Upper lobe of left lung (tissue), 6 donors: ENCODE measurements around the gene AHDC1. TPM values are rescaled to one million over a fixed set of nuclear protein-coding genes. Genes with fewer than 3 reads are reported as not detected.
A peak's percentile ranks its signal among the peaks of the same experiment; 100 is the strongest.
"Not testable (repeated sequence)": the region's sequence is repeated elsewhere in the genome, so short reads cannot be mapped to it uniquely, and the experiment has no call there.

Source experiments
- ATAC-seq, 2 donors: fragments of 200-7000 bp; cut with Tn5 transposase; one replicate each; pipeline ENCODE4 v1.9.1; 2022; ENCODE audit warnings: mild to moderate bottlenecking in 2 of 2, moderate library complexity in 2 of 2; ENCODE audit not compliant: low FRiP score in 2 of 2
- DNase-seq, 2 donors: peaks; one replicate each; pipeline ENCODE4 v3.0.0-alpha.2; 2019 to 2020
- H3K27ac ChIP-seq, 4 donors: fragments of 200-600 bp; sonication (generic); one replicate each; pipeline ENCODE4 v1.5.1; 2016 to 2019
- H3K27me3 ChIP-seq, 4 donors: fragments of 200-600 bp; sonication (generic); one replicate each; pipeline ENCODE4 v1.5.1; 2017 to 2019
- H3K36me3 ChIP-seq, 4 donors: fragments of 200-600 bp; sonication (generic); one replicate each; pipeline ENCODE4 v1.5.1; 2016 to 2019
- H3K4me1 ChIP-seq, 4 donors: fragments of 200-600 bp; sonication (generic); one replicate each; pipeline ENCODE4 v1.5.1; 2018 to 2019
- H3K4me3 ChIP-seq, 4 donors: fragments of 200-600 bp; sonication (generic); one replicate each; pipeline ENCODE4 v1.5.1; 2017 to 2019; ENCODE audit warnings: mild to moderate bottlenecking in 2 of 4, moderate library complexity in 1 of 4
- H3K9me3 ChIP-seq, 4 donors: fragments of 200-600 bp; sonication (generic); one replicate each; pipeline ENCODE4 v1.5.1; 2018 to 2019
- EP300 ChIP-seq, 4 donors: sonication (generic); formaldehyde crosslinking; IDR thresholded peaks; one replicate each; pipeline ENCODE4 v1.5.1; 2017; ENCODE audit warnings: antibody characterized with exemption in 4 of 4, control low read depth in 2 of 4
- POLR2A ChIP-seq, 4 donors: fragments of 450-650 bp; IDR thresholded peaks; one replicate each; pipeline ENCODE4 v1.5.1; 2016 to 2017; ENCODE audit warnings: antibody characterized with exemption in 4 of 4, mild to moderate bottlenecking in 2 of 4
- POLR2AphosphoS5 ChIP-seq, 2 donors: sonication (generic); formaldehyde crosslinking; IDR thresholded peaks; one replicate each; pipeline ENCODE4 v1.5.1; 2017; ENCODE audit warnings: antibody characterized with exemption in 2 of 2
- WGBS, 2 donors: methylation state at CpG; one replicate each; pipeline ENCODE4 v1.1.5; 2017 to 2018; 5-methylcytosine and 5-hydroxymethylcytosine counted together
- total RNA-seq, 6 donors: library from RNA; depleted of rRNA in 4 of 6; stranded (reverse); fragments of >200 nt in 4 of 6; gene quantifications; one replicate each; pipeline versions ENCODE4 v1.1.0 to v1.2.1, GENCODE V29; 2016 to 2021
- TF ChIP-seq, protein P1 (sequence below), 6 experiments: fragments of 450-650 bp in 4 of 6; fragments of 200-600 bp in 2 of 6; sonication (generic) in 2 of 6; IDR thresholded peaks; one replicate each; pipeline ENCODE4 v1.5.1; 2016 to 2019; ENCODE audit warnings: antibody characterized with exemption in 6 of 6
- donor health status: DM: no; HTN: no; CAD: no; lungs with moderate emphysema.
- donor health status: DM: no; HTN: yes; CAD: no; lungs with severe emphysema.

AHDC1 gene
- total RNA-seq, 6 donors from 2014 or later, result 10.8 to 43.4 (median 26.2) TPM

DNA sequence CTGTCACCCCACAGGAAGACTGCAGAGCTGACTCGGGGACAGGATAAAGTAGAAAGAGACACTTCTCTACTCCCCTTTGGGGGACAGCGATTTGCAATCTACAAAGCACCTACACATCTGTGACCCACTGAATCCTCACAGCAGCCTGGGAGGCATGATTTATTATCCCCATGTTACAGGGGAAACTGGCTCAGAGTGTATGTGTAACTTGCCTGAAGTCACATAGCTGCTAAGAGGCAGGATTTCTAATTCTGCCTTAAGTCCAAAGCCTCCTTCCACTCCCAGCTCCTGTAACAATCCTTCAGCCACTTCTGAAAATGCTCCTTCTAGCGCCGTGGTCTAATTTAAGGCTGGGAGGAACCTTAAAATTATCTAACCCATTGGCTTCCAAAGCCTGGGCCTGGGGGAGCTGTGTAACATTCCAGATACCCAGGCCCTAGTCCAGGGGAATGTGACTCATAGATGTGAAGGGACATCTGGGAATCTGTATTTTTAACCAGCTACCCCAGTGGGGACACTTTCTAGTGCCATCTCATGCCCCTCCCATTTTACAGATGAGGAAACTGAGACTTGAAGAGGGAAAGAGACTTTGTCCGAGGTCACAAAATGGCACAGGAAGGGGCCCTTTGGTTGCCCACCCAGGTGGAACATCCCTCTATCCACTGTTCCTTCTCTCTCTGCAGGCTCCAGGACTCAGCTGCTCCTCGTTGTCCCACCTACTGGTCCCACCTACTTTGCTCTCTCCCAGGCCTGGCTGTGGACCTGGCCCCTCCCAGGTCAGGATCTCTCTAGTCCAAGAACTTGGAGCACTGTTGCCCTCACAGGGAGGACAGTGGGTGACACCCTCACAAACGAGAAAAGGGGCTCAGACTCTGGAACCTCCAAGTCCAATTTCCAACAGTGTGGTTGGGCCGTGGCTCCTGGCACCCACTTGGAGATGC is 48.9 kb downstream of the AHDC1 start:
- peak overlapping the region; percentile 52 to 85 (median 82) for H3K27ac ChIP-seq
- ATAC-seq, result peak in 1 of 2 donors; percentile 45
- 61 to 64% methylated on average over 7 to 8 of the region's 8 CpGs for WGBS, 2 donors
- no peak for TF ChIP-seq POLR2AphosphoS5 (IDR thresholded peaks at IDR 0.05)
- no peak for DNase-seq
- H3K9me3 ChIP-seq, result no peaks in the 10 kb centered on the region
- H3K4me3 ChIP-seq, result no peak overlapping the region
- no peaks in the 10 kb centered on the region for H3K27me3 ChIP-seq
- H3K4me1 ChIP-seq, result peaks cover 31 to 37% (median 35%) of the 10 kb centered on the region in 4 donors
- H3K36me3 ChIP-seq, result peaks cover 0 to 38% (median 27%) of the 10 kb centered on the region in 4 donors

DNA sequence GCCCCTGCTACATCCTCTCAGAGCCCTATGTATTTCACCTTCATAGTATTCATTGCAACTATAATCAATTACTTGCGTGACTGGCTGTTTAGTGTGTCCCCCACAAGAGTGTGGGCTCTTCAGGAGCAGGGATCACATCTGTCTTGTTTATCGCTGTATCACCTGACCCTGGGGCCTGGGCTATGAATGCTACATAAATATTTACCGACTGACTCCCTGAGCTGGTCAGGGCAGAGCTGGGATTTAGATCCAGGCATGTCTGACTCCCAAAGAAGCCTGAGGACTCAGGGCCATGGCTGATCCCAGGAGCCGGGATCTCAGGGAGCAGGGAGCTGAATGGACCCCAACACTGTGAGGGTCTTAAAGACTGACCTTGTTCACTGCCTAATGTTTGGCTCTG is 49.7 kb downstream of the AHDC1 start:
- TF ChIP-seq, protein P1, sequence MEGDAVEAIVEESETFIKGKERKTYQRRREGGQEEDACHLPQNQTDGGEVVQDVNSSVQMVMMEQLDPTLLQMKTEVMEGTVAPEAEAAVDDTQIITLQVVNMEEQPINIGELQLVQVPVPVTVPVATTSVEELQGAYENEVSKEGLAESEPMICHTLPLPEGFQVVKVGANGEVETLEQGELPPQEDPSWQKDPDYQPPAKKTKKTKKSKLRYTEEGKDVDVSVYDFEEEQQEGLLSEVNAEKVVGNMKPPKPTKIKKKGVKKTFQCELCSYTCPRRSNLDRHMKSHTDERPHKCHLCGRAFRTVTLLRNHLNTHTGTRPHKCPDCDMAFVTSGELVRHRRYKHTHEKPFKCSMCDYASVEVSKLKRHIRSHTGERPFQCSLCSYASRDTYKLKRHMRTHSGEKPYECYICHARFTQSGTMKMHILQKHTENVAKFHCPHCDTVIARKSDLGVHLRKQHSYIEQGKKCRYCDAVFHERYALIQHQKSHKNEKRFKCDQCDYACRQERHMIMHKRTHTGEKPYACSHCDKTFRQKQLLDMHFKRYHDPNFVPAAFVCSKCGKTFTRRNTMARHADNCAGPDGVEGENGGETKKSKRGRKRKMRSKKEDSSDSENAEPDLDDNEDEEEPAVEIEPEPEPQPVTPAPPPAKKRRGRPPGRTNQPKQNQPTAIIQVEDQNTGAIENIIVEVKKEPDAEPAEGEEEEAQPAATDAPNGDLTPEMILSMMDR (IDR thresholded peaks at IDR 0.05), result no peak
- no peak for TF ChIP-seq EP300 (IDR thresholded peaks at IDR 0.05)
- 81 to 90% methylated on average over 2 to 4 of the region's 4 CpGs for WGBS, 2 donors
- Histone ChIP-seq H3K27ac (peak overlapping the region; percentile 52 to 85 (median 82)), H3K4me3 (no peak overlapping the region), H3K4me1 (peaks cover 31 to 36% (median 35%) of the 10 kb centered on the region in 4 donors), H3K27me3 (no peaks in the 10 kb centered on the region), H3K9me3 (no peaks in the 10 kb centered on the region), H3K36me3 (peaks cover 0 to 46% (median 33%) of the 10 kb centered on the region in 4 donors)
- ATAC-seq (no peak), DNase-seq (no peak)

DNA sequence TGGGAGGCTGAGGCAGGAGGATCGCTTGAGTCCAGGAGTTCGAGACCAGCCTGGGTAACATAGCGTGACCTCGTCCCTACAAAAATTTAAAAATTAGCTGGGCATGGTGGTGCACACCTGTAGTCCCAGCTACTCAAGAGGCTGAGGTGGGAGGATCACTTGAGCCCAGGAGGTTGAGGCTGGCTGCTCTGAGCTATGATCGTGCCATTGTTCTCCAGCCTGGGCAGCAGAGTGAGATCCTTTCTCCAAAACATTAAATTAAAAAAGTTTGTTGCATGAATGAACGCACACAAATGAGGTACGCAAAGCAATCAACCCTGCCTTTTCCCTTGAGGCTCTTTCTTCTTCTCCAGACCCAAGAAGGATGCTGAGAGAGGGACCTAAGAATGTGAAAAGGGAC is 50.1 kb downstream of the AHDC1 start:
- H3K4me1 ChIP-seq, result peaks cover 31 to 36% (median 35%) of the 10 kb centered on the region in 4 donors
- H3K9me3 ChIP-seq, ATAC-seq, H3K4me3 ChIP-seq, DNase-seq, H3K27me3 ChIP-seq: not testable (repeated sequence)
- H3K27ac ChIP-seq, result peak overlapping the region in 2 of 4 donors; percentile 85
- H3K36me3 ChIP-seq, result peaks cover 0 to 50% (median 38%) of the 10 kb centered on the region in 4 donors
- WGBS, 2 donors, result 99% methylated on average over 7 of the region's 7 CpGs

DNA sequence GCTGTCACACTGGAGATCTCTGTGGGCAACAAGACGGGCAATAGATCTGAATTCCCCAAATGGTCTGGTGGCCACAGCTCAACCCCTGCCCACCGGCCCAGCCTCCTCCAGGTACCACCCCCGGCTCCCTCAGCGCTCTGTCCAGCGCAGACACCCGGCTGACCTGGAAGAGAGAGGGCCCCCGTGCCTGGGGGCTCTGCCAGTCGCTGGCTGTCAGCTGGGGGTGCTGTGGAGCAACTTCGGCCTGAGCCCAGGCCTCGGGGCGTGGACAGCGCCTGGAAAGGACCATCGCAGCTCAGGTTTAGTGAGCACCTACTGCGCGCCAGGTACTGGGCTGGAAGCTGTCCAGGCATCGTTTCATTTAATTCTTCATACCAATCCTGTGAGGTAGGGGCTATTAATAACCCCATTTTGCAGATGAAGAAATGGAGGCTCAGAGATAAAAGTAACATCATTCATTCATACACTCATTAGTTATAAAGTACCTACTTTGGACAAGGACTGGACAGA is 51.0 kb downstream of the AHDC1 start:
- WGBS, 2 donors, result 86 to 91% methylated on average over 5 to 11 of the region's 16 CpGs
- Histone ChIP-seq H3K4me3 (no peak overlapping the region), H3K27ac (no peak overlapping the region), H3K36me3 (peaks cover 0 to 51% (median 44%) of the 10 kb centered on the region in 4 donors), H3K9me3 (no peaks in the 10 kb centered on the region), H3K4me1 (peaks cover 28 to 35% (median 30%) of the 10 kb centered on the region in 4 donors), H3K27me3 (no peaks in the 10 kb centered on the region)
- TF ChIP-seq POLR2AphosphoS5 (IDR thresholded peaks at IDR 0.05) (no peak), POLR2A (IDR thresholded peaks at IDR 0.05) (no peak), EP300 (IDR thresholded peaks at IDR 0.05) (no peak)
- TF ChIP-seq, protein P1 (IDR thresholded peaks at IDR 0.05), result no peak
- DNase-seq (peak in 1 of 2 donors; percentile 75), ATAC-seq (no peak)

DNA sequence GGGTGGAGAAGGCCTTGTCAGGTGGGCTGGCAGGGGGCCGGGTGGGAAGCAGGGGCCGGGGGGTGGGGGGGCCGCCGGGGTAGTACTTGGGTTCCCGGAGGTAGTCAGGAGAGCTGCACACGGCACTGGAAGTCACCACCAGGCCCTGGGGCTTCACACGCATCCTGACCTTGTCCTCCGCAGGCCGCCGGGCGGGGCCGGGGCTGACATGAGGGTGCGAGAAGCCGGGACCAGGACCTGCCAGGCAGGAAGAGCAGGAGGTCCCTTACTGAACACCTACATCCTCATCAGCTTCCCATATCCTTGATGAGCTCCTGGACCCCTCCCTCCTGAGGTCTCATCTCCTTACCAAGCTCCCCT is 52.0 kb downstream of the AHDC1 start:
- Histone ChIP-seq H3K27ac (no peak overlapping the region), H3K4me1 (peaks cover 19 to 27% (median 20%) of the 10 kb centered on the region in 4 donors)
- WGBS, 2 donors, result 93 to 94% methylated on average over 6 to 7 of the region's 14 CpGs

More for the DNA sequence above, 52.0 kb downstream of the AHDC1 start:
- Histone ChIP-seq H3K9me3 (no peaks in the 10 kb centered on the region), H3K27me3 (no peaks in the 10 kb centered on the region), H3K36me3 (peaks cover 0 to 61% (median 53%) of the 10 kb centered on the region in 4 donors), H3K4me3 (no peak overlapping the region)
- ATAC-seq (no peak), DNase-seq (peak in 1 of 2 donors; percentile 79)
- no peak for TF ChIP-seq POLR2A (IDR thresholded peaks at IDR 0.05)
- TF ChIP-seq, protein P1 (IDR thresholded peaks at IDR 0.05), result no peak
- no peak for TF ChIP-seq EP300 (IDR thresholded peaks at IDR 0.05)
- no peak for TF ChIP-seq POLR2AphosphoS5 (IDR thresholded peaks at IDR 0.05)
